HFFc6 (cell line): Measurements from ENCODE around the gene CFAP161. TPM values are rescaled to one million over a fixed set of nuclear protein-coding genes. Genes with fewer than 3 reads are reported as not detected.

Experiments used
- DNase-seq: peaks from one replicate; pipeline ENCODE4 v3.0.0-alpha.2; 2018
- H3K27ac Mint-ChIP-seq: 2 replicates; pipeline ENCODE4 v1.8.0; 2020; ENCODE audit warnings: mild to moderate bottlenecking, mixed read lengths
- H3K27me3 Mint-ChIP-seq: 2 replicates; pipeline ENCODE4 v1.8.0; 2021; ENCODE audit warnings: mild to moderate bottlenecking, moderate library complexity, mixed read lengths; ENCODE audit not compliant: insufficient read depth
- H3K36me3 Mint-ChIP-seq: 2 replicates; pipeline ENCODE4 v1.8.0; 2021; ENCODE audit warnings: low read depth, mixed read lengths
- H3K4me1 Mint-ChIP-seq: 2 replicates; pipeline ENCODE4 v1.8.0; 2020; ENCODE audit warnings: low read depth, mixed read lengths
- H3K4me3 Mint-ChIP-seq: 2 replicates; pipeline ENCODE4 v1.8.0; 2020; ENCODE audit warnings: mild to moderate bottlenecking, moderate library complexity, mixed read lengths
- H3K9me3 Mint-ChIP-seq: 2 replicates; pipeline ENCODE4 v1.8.0; 2020; ENCODE audit warnings: mild to moderate bottlenecking, mixed read lengths
- CTCF ChIP-seq: fragments of 200-600 bp; sonication (generic); IDR thresholded peaks from 2 replicates; pipeline ENCODE4 v1.5.0; 2021; ENCODE audit warnings: antibody characterized with exemption, mild to moderate bottlenecking
- total RNA-seq, 6 experiments: library from RNA; stranded (reverse); fragmentation: NEBNext Ultra II Directional; extraction: Animal tissue kit (Norgen Biotek cat#: 25700); gene quantifications; 2 replicates in 1 of 6; 3 replicates in 5 of 6; pipeline ENCODE4 v1.2.3, GENCODE V29; 2021

The CFAP161 gene
- total RNA-seq, 6 experiments from 2014 or later: 0.20 to 0.43 TPM; not detected in 4

DNA sequence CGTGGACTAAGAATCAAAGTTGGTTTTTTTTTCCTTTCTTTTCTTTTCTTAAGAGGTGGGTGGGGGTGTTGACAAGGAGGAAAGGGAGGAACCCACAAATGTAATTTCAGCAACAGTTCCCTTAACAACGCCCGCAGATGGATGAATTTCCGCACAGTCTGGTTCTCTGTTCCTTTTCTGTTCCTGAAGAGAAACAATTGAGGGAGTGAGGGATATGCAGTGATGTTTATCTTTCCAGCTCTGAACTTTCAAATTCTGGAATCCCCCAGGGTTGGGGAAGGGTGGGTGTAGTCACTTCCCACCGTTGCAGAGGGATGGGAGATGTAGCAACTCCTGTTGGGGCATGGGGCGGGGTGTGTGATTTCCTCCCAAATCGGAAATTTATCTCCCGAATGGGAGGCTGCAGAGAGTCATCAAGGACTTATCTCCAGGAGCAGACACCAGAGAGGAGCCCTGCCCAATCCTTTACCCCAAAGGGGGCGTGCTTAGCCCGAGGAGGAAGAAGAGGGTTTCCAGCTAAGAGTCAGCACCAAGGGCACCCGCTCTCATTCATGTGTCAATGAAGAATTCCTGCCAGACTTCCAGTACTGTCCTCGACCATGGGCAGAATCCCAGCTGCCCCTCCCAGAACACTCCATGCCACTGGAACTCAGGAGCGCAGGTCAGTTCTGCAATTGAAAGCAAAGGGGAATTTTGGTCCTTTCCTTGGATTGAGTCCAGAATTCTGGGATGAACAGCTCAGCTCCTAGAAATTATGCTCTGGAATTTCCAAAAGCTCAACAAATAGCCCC is 35.0 kb upstream of the CFAP161 start:
- H3K9me3 Mint-ChIP-seq: peaks cover 5% of the 10 kb centered on the region; the same call in 1 of the 2 replicates
- H3K27ac Mint-ChIP-seq: no peak overlapping the region
- H3K4me3 Mint-ChIP-seq: no peak overlapping the region
- H3K27me3 Mint-ChIP-seq: no peaks in the 10 kb centered on the region
- DNase-seq: no peak
- H3K36me3 Mint-ChIP-seq: no peaks in the 10 kb centered on the region
- no peak for TF ChIP-seq CTCF
- peaks cover 23% of the 10 kb centered on the region for H3K4me1 Mint-ChIP-seq

DNA sequence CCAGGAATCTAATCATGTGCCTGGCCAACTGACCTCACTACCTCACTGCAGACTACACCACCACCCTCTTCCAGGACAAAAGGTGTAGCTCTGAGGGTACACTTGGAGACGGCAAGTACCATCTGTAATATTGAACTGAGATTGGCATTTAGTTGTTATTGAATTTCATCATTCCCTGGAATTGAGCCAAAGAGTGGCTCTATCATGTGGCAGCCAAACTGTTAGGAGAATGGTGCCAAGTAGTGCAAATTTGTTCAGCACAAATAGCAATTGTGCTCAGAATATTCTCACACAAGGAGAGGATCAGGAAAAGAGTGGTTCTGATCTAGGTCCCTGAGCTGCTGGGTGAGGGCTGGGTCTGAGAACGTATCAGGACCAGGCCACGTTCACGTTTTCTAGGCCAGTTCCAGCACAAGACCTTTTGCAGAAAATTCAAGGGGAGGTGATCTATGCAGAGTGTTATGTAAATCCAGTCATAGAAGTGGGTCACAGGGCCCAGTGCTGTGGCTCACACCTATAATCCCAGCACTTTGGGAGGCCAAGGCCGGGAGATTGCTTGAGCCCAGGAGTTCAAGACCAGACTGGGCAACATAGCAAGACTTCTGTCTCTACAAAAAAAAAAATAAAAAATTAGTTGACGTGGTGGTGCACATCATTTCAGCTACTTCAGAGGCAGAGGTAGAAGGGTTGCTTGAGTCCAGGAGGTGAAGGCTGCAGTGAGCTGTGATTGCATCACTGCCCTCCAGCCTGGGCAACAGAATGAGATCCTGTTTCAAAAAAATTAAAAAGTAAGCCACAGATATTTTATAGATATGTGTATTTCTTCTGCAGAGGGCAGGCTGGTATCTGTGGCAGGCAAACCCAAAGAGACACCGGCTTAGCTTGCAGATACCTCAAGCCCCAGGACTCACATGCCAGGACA is 31.9 kb upstream of the CFAP161 start:
- H3K36me3 Mint-ChIP-seq: no peaks in the 10 kb centered on the region
- H3K4me3 Mint-ChIP-seq: no peak overlapping the region
- TF ChIP-seq CTCF: no peak
- no peak for DNase-seq
- H3K9me3 Mint-ChIP-seq: peaks cover 5% of the 10 kb centered on the region; the same call in 1 of the 2 replicates
- H3K4me1 Mint-ChIP-seq: peaks cover 43% of the 10 kb centered on the region
- no peak overlapping the region for H3K27ac Mint-ChIP-seq
- peaks cover 2% of the 10 kb centered on the region; the same call in 1 of the 2 replicates for H3K27me3 Mint-ChIP-seq

DNA sequence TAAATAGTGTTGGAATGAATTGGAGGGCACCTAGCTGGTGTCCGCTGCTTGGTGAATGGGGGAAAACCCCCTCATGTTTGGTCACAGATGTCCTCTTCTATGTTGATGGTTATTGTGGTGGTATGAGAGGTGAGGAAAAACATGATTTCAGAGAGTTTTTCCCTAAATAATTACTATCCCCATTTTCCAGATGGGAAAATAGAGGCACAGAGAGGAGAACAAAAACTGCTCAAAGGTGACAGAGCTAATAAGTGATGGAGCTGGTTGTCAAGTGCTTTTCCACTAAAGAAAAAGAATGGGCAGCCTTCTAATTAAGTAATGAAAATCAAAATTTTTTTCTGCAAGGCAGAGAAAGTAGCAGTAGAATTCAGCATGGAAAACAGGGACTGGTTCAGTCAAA is 30.2 kb upstream of the CFAP161 start:
- Mint-ChIP-seq H3K27me3 (peaks cover 2% of the 10 kb centered on the region; the same call in 1 of the 2 replicates), H3K27ac (no peak overlapping the region), H3K36me3 (no peaks in the 10 kb centered on the region), H3K9me3 (no peaks in the 10 kb centered on the region), H3K4me1 (peaks cover 32% of the 10 kb centered on the region), H3K4me3 (no peak overlapping the region)
- no peak for DNase-seq
- no peak for TF ChIP-seq CTCF

DNA sequence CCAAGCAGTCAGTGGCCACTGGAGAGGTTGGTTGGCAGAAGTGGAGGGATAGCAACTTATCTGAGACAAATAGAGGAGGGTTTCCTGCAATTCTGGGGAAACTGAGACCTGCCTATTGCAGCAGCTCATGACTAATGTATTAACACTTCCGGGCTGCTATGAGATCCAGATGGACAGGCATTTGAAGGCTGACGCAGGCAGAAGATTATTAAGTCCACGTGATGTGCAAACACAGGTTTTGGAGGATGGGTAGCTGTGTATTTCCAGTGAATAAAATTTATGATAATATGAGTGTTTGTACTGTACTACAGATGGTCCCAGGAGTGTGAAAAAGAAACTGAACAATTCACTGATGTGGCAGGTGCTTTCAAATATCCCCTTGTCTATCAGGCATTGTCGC is 28.5 kb upstream of the CFAP161 start:
- no peak for DNase-seq
- H3K4me1 Mint-ChIP-seq: peaks cover 19% of the 10 kb centered on the region
- peaks cover 2% of the 10 kb centered on the region for H3K27me3 Mint-ChIP-seq
- no peak for TF ChIP-seq CTCF
- H3K27ac Mint-ChIP-seq: no peak overlapping the region
- no peak overlapping the region for H3K4me3 Mint-ChIP-seq
- H3K9me3 Mint-ChIP-seq: no peaks in the 10 kb centered on the region
- no peaks in the 10 kb centered on the region for H3K36me3 Mint-ChIP-seq

DNA sequence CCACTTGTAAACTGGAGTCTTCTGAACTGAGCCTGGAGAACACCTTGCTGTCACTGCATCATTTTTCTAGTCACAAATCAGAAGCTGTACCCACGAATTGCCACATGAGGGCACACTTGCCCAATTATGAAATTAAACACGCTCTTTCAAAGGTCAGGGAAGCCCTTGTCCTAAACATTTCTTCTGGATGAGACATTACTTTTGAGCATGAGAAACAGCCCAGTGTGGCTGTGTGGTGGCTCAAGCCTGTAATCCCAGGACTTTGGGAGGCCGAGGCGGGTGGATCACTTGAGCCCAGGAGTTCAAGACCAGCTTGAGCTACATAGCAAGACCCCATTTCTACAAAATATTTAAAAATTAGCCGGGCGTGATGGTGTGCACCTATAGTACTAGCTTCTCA is 27.5 kb upstream of the CFAP161 start:
- Mint-ChIP-seq H3K9me3 (no peaks in the 10 kb centered on the region), H3K36me3 (no peaks in the 10 kb centered on the region), H3K27ac (no peak overlapping the region), H3K27me3 (peaks cover 2% of the 10 kb centered on the region), H3K4me1 (peaks cover 23% of the 10 kb centered on the region), H3K4me3 (no peak overlapping the region)
- TF ChIP-seq CTCF: peak; percentile 90
- peak; percentile 87 for DNase-seq
